Uterus (tissue), 2 donors: ENCODE measurements around the gene MUC21.

Source experiments
- POLR2A ChIP-seq, 2 donors: fragments of 450-650 bp; IDR thresholded peaks; one replicate each; pipeline ENCODE4 v1.6.1; 2016; ENCODE audit warnings: antibody characterized with exemption in 2 of 2, mild to moderate bottlenecking in 1 of 2, moderate library complexity in 1 of 2
- TF ChIP-seq, protein P1 (sequence below), 4 experiments: fragments of 200-600 bp in 2 of 4; fragments of 450-650 bp in 2 of 4; sonication (generic) in 2 of 4; IDR thresholded peaks; one replicate each; pipeline ENCODE4 v1.5.1; 2016 to 2019; ENCODE audit warnings: antibody characterized with exemption in 4 of 4, mild to moderate bottlenecking in 2 of 4, moderate library complexity in 1 of 4

DNA sequence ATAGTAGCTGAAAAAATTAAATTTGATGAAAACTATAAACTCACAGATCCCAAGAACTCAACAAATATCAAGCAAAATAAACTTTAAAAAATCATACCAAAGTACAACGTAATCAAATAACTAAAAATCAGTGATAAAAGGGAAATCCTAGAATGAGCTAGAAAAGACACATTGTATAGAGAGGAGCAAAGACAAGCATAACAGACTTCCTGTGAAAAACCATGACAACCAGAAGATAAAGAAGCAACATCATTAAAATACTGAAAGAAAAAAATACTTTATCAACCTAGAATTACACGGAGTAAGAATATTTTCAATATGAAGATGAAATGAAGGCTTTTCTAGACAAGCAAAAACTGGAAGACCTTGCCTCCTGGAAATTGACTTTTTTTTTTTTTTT is 36.5 kb downstream of the MUC21 start:
- TF ChIP-seq, protein P1, sequence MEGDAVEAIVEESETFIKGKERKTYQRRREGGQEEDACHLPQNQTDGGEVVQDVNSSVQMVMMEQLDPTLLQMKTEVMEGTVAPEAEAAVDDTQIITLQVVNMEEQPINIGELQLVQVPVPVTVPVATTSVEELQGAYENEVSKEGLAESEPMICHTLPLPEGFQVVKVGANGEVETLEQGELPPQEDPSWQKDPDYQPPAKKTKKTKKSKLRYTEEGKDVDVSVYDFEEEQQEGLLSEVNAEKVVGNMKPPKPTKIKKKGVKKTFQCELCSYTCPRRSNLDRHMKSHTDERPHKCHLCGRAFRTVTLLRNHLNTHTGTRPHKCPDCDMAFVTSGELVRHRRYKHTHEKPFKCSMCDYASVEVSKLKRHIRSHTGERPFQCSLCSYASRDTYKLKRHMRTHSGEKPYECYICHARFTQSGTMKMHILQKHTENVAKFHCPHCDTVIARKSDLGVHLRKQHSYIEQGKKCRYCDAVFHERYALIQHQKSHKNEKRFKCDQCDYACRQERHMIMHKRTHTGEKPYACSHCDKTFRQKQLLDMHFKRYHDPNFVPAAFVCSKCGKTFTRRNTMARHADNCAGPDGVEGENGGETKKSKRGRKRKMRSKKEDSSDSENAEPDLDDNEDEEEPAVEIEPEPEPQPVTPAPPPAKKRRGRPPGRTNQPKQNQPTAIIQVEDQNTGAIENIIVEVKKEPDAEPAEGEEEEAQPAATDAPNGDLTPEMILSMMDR (IDR thresholded peaks at IDR 0.05) = no peak
- no peak for TF ChIP-seq POLR2A (IDR thresholded peaks at IDR 0.05)
